Natural killer cell treated with Interleukin-12 subunit alpha and Interleukin-12 subunit beta and Interleukin-15 and Interleukin-18, amount 100 ng/mL, for 72 hours (primary cell): Measurements from ENCODE around the gene MAN2B1. TPM values are rescaled to one million over a fixed set of nuclear protein-coding genes. Genes with fewer than 3 reads are reported as not detected.
A peak's percentile ranks its signal among the peaks of the same experiment; 100 is the strongest.

Experiments used
- ATAC-seq, 2 donors: fragments of 150-1000 bp; cut with Tn5 transposase in 1 of 2; sonication (Bioruptor Pico), chemical (Tn5 transposase) in 1 of 2; 2 replicates each; pipeline ENCODE4 v1.10.0; 2021
- DNase-seq: peaks from one replicate; pipeline ENCODE4 v3.0.0; 2022; ENCODE audit warnings: low spot score
- H3K27ac Mint-ChIP-seq, 2 donors: 1 replicate in 1 of 2; 2 replicates in 1 of 2; pipeline ENCODE4 v1.8.0; 2022; ENCODE audit warnings: mixed read lengths in 2 of 2, mild to moderate bottlenecking in 1 of 2, moderate library complexity in 1 of 2
- H3K27me3 Mint-ChIP-seq, 2 donors: 1 replicate in 1 of 2; 2 replicates in 1 of 2; pipeline ENCODE4 v1.8.0; 2022; ENCODE audit warnings: mixed read lengths in 2 of 2
- H3K36me3 Mint-ChIP-seq: one replicate; pipeline ENCODE4 v1.8.0; 2022; ENCODE audit warnings: mixed read lengths
- H3K4me1 Mint-ChIP-seq, 2 donors: 1 replicate in 1 of 2; 2 replicates in 1 of 2; pipeline ENCODE4 v1.8.0; 2022; ENCODE audit warnings: low read depth in 2 of 2, mixed read lengths in 2 of 2, mild to moderate bottlenecking in 1 of 2
- H3K4me3 Mint-ChIP-seq: one replicate; pipeline ENCODE4 v1.8.0; 2022; ENCODE audit warnings: mixed read lengths
- H3K9me3 Mint-ChIP-seq: 2 replicates; pipeline ENCODE4 v1.8.0; 2022; ENCODE audit warnings: mixed read lengths
- total RNA-seq, 2 donors: library from RNA; stranded (reverse); gene quantifications; one replicate each; pipeline ENCODE4 v1.2.3, GENCODE V29; 2022

The MAN2B1 gene
- total RNA-seq, 2 donors from 2014 or later = 135 to 199 TPM

- Mint-ChIP-seq H3K27ac (peak within 1 kb of the TSS; percentile 88 to 94), H3K4me3 (peak within 1 kb of the TSS; percentile 89)
Measured at GRCh38 chr19:12696366-12697335, 30.1 kb upstream of the MAN2B1 start, which contains the start of gene FBXW9. FBXW9 (minus strand) TSS chr19:12696631; CDS start chr19:12696581, 50 bp downstream.

GRCh38 chr19:12695997-12696365 lies 29.4 kb upstream of the MAN2B1 start:
- ATAC-seq = peak; percentile 28 to 29
- Mint-ChIP-seq H3K36me3 (peaks cover 5% of the 10 kb centered on the region), H3K27me3 (no peaks in the 10 kb centered on the region), H3K27ac (peak overlapping the region; percentile 88 to 94), H3K9me3 (no peaks in the 10 kb centered on the region), H3K4me1 (peaks cover 10% of the 10 kb centered on the region in 2 donors), H3K4me3 (peak overlapping the region; percentile 89)
- DNase-seq = no peak

More at GRCh38 chr19:12696366-12697335, 30.1 kb upstream of the MAN2B1 start, which contains the start of gene FBXW9:
- peak; percentile 92 to 93 for ATAC-seq
- DNase-seq = peak; percentile 96
- Mint-ChIP-seq H3K36me3 (peaks cover 5% of the 10 kb centered on the region), H3K27me3 (no peaks in the 10 kb centered on the region), H3K4me1 (peaks cover 10% of the 10 kb centered on the region in 2 donors), H3K9me3 (no peaks in the 10 kb centered on the region)

- Mint-ChIP-seq H3K36me3 (peaks cover 5% of the 10 kb centered on the region), H3K4me3 (peak overlapping the region; percentile 89), H3K9me3 (no peaks in the 10 kb centered on the region), H3K27me3 (no peaks in the 10 kb centered on the region), H3K4me1 (peaks cover 10% of the 10 kb centered on the region in 2 donors), H3K27ac (no peak overlapping the region)
- ATAC-seq (no peak), DNase-seq (no peak)
Measured at GRCh38 chr19:12695514-12695913, 29.0 kb upstream of the MAN2B1 start.

GRCh38 chr19:12695096-12695495 lies 28.6 kb upstream of the MAN2B1 start:
- H3K27ac Mint-ChIP-seq = no peak overlapping the region

GRCh38 chr19:12694641-12695040 lies 28.1 kb upstream of the MAN2B1 start:
- no peaks in the 10 kb centered on the region for H3K27me3 Mint-ChIP-seq
- H3K4me3 Mint-ChIP-seq = no peak overlapping the region
- H3K36me3 Mint-ChIP-seq = peaks cover 5% of the 10 kb centered on the region
- peaks cover 10% of the 10 kb centered on the region in 2 donors for H3K4me1 Mint-ChIP-seq
- ATAC-seq (no peak), DNase-seq (no peak)
- H3K9me3 Mint-ChIP-seq = no peaks in the 10 kb centered on the region
- H3K27ac Mint-ChIP-seq = no peak overlapping the region

More at GRCh38 chr19:12695096-12695495, 28.6 kb upstream of the MAN2B1 start:
- peak in 1 of 2 donors; percentile 45 for ATAC-seq
- no peak overlapping the region for H3K4me3 Mint-ChIP-seq
- H3K4me1 Mint-ChIP-seq = peaks cover 10% of the 10 kb centered on the region in 2 donors
- no peaks in the 10 kb centered on the region for H3K27me3 Mint-ChIP-seq
- H3K36me3 Mint-ChIP-seq = peaks cover 5% of the 10 kb centered on the region
- no peak for DNase-seq
- H3K9me3 Mint-ChIP-seq = no peaks in the 10 kb centered on the region

- H3K4me3 Mint-ChIP-seq = no peak overlapping the region
- no peak overlapping the region for H3K27ac Mint-ChIP-seq
- peaks cover under 1% of the 10 kb centered on the region for H3K36me3 Mint-ChIP-seq
- DNase-seq (no peak), ATAC-seq (no peak)
- H3K9me3 Mint-ChIP-seq = no peaks in the 10 kb centered on the region
- H3K4me1 Mint-ChIP-seq = peaks cover 4 to 6% of the 10 kb centered on the region in 2 donors
- H3K27me3 Mint-ChIP-seq = no peaks in the 10 kb centered on the region
Measured at GRCh38 chr19:12692960-12693359, 26.4 kb upstream of the MAN2B1 start.

- H3K4me1 Mint-ChIP-seq = peaks cover 0 to 3% of the 10 kb centered on the region in 2 donors
- no peaks in the 10 kb centered on the region for H3K9me3 Mint-ChIP-seq
- H3K4me3 Mint-ChIP-seq = no peak overlapping the region
- no peak for DNase-seq
- ATAC-seq = peak; percentile 15 to 31
- no peaks in the 10 kb centered on the region for H3K36me3 Mint-ChIP-seq
- no peaks in the 10 kb centered on the region for H3K27me3 Mint-ChIP-seq
- no peak overlapping the region for H3K27ac Mint-ChIP-seq
Measured at GRCh38 chr19:12689581-12690216, 23.2 kb upstream of the MAN2B1 start.

GRCh38 chr19:12689012-12689411 lies 22.5 kb upstream of the MAN2B1 start:
- peak in 1 of 2 donors; percentile 18 for ATAC-seq
- Mint-ChIP-seq H3K36me3 (no peaks in the 10 kb centered on the region), H3K4me3 (no peak overlapping the region), H3K9me3 (no peaks in the 10 kb centered on the region), H3K27ac (no peak overlapping the region), H3K4me1 (peaks cover 0 to 3% of the 10 kb centered on the region in 2 donors), H3K27me3 (no peaks in the 10 kb centered on the region)
- DNase-seq = no peak

- no peak within 1 kb of the TSS for H3K27ac Mint-ChIP-seq
Measured at GRCh38 chr19:12687496-12688196, 21.1 kb upstream of the MAN2B1 start, which contains the start of gene GNG14. GNG14 (plus strand) TSS chr19:12687998; CDS start chr19:12688049, 51 bp downstream.

GRCh38 chr19:12685831-12686230 lies 19.3 kb upstream of the MAN2B1 start:
- Mint-ChIP-seq H3K9me3 (no peaks in the 10 kb centered on the region), H3K4me3 (no peak overlapping the region), H3K27me3 (no peaks in the 10 kb centered on the region), H3K36me3 (peaks cover 6% of the 10 kb centered on the region), H3K27ac (no peak overlapping the region), H3K4me1 (peaks cover 8 to 11% of the 10 kb centered on the region in 2 donors)
- DNase-seq (no peak), ATAC-seq (no peak)

More at GRCh38 chr19:12687496-12688196, 21.1 kb upstream of the MAN2B1 start, which contains the start of gene GNG14:
- Mint-ChIP-seq H3K27me3 (no peaks in the 10 kb centered on the region), H3K9me3 (no peaks in the 10 kb centered on the region), H3K4me1 (peaks cover 0 to 5% of the 10 kb centered on the region in 2 donors), H3K4me3 (no peak within 1 kb of the TSS), H3K36me3 (no peaks in the 10 kb centered on the region)
- ATAC-seq (no peak), DNase-seq (no peak)

- H3K36me3 Mint-ChIP-seq = peaks cover 11% of the 10 kb centered on the region
Measured at GRCh38 chr19:12681074-12681987, 14.8 kb upstream of the MAN2B1 start, which contains the start of gene DHPS. DHPS (minus strand) TSS chr19:12681880; CDS start chr19:12681766, 114 bp downstream.

GRCh38 chr19:12680034-12680433 lies 13.5 kb upstream of the MAN2B1 start:
- no peaks in the 10 kb centered on the region for H3K9me3 Mint-ChIP-seq
- H3K4me3 Mint-ChIP-seq = peak overlapping the region; percentile 97
- no peak overlapping the region for H3K27ac Mint-ChIP-seq
- peaks cover 12% of the 10 kb centered on the region for H3K36me3 Mint-ChIP-seq
- ATAC-seq = no peak
- DNase-seq = no peak
- H3K27me3 Mint-ChIP-seq = no peaks in the 10 kb centered on the region
- H3K4me1 Mint-ChIP-seq = peaks cover 25 to 29% of the 10 kb centered on the region in 2 donors

More at GRCh38 chr19:12681074-12681987, 14.8 kb upstream of the MAN2B1 start, which contains the start of gene DHPS:
- H3K4me1 Mint-ChIP-seq = peaks cover 26% of the 10 kb centered on the region in 2 donors
- H3K4me3 Mint-ChIP-seq = peak within 1 kb of the TSS; percentile 97
- ATAC-seq (peak; percentile 87 to 89), DNase-seq (peak; percentile 95)
- no peaks in the 10 kb centered on the region for H3K9me3 Mint-ChIP-seq
- H3K27ac Mint-ChIP-seq = peak within 1 kb of the TSS; percentile 92 to 100
- no peaks in the 10 kb centered on the region for H3K27me3 Mint-ChIP-seq
